Measurements from ENCODE around the gene VWA3B.

GRCh38 chr2:98090951-98091350 is 4.0 kb downstream of the VWA3B start:
- no peak for TF ChIP-seq POLR2A (IDR thresholded peaks at IDR 0.05; ENCODE audit: low read depth, low read length)
- no peak for TF ChIP-seq EZH2 (IDR thresholded peaks at IDR 0.05; ENCODE audit: borderline replicate concordance, low read depth, low read length, severe bottlenecking)
- no peak for TF ChIP-seq CTCF (IDR thresholded peaks at IDR 0.05; ENCODE audit: extremely low read depth in 1 of 2, insufficient read depth in 1 of 2, low read depth in 1 of 2, low read length in 2 of 2)
- TF ChIP-seq FOS (IDR thresholded peaks at IDR 0.05; ENCODE audit: borderline replicate concordance, insufficient read depth, low read length): no peak
- TF ChIP-seq POLR2AphosphoS5 (IDR thresholded peaks at IDR 0.05; ENCODE audit: insufficient read depth, low read depth, low read length): no peak
- no peak for TF ChIP-seq MYC (IDR thresholded peaks at IDR 0.05; ENCODE audit: low read depth, low read length)
- TF ChIP-seq, protein P1, sequence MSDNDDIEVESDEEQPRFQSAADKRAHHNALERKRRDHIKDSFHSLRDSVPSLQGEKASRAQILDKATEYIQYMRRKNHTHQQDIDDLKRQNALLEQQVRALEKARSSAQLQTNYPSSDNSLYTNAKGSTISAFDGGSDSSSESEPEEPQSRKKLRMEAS (IDR thresholded peaks at IDR 0.05; ENCODE audit: insufficient read depth, insufficient read length): no peak

Data from endothelial cell of umbilical vein (primary cell).